ENCODE data around the gene DPYD. TPM values are rescaled to one million over a fixed set of nuclear protein-coding genes. Genes with fewer than 3 reads are reported as not detected.

Gene DPYD
- total and polyA plus RNA-seq, 7 donors: 6.0 to 56.1 (median 40.2) TPM

- WGBS, 2 donors: 93 to 95% methylated on average over 2 of the region's 2 CpGs
- Histone ChIP-seq H3K27ac (no peak overlapping the region), H3K4me1 (no peaks in the 10 kb centered on the region), H3K4me3 (no peak overlapping the region), H3K36me3 (no peaks in the 10 kb centered on the region), H3K9me3 (no peaks in the 10 kb centered on the region), H3K27me3 (no peaks in the 10 kb centered on the region)
- DNase-seq: no peak
- TF ChIP-seq POLR2A (IDR thresholded peaks at IDR 0.05): no peak
- TF ChIP-seq POLR2AphosphoS5 (IDR thresholded peaks at IDR 0.05): no peak
- TF ChIP-seq EP300 (IDR thresholded peaks at IDR 0.05): no peak
- intact Hi-C loops (cut with DNase I): no loop called here
Observed at GRCh38 chr1:97212671-97213070, 708.2 kb downstream of the DPYD start.

- Histone ChIP-seq H3K27me3 (no peaks in the 10 kb centered on the region), H3K36me3 (no peaks in the 10 kb centered on the region), H3K27ac (no peak overlapping the region), H3K9me3 (no peaks in the 10 kb centered on the region), H3K4me3 (no peak overlapping the region), H3K4me1 (peaks cover 0 to 6% (median 0%) of the 10 kb centered on the region in 4 donors)
- 69 to 79% methylated on average over 1 of the region's 1 CpG for WGBS, 2 donors
- TF ChIP-seq POLR2AphosphoS5 (IDR thresholded peaks at IDR 0.05): no peak
- no peak for TF ChIP-seq CTCF (IDR thresholded peaks at IDR 0.05)
- no peak for TF ChIP-seq EP300 (IDR thresholded peaks at IDR 0.05)
- no peak for TF ChIP-seq POLR2A (IDR thresholded peaks at IDR 0.05)
- DNase-seq: no peak
- intact Hi-C loops (cut with DNase I): no loop called here
Observed at GRCh38 chr1:97210307-97210706, 710.5 kb downstream of the DPYD start.

GRCh38 chr1:97209381-97209957 is 711.4 kb downstream of the DPYD start:
- no peaks in the 10 kb centered on the region for H3K36me3 ChIP-seq
- H3K4me3 ChIP-seq: no peak overlapping the region
- no peak for DNase-seq
- H3K9me3 ChIP-seq: no peaks in the 10 kb centered on the region
- no peaks in the 10 kb centered on the region for H3K27me3 ChIP-seq
- no peak overlapping the region for H3K27ac ChIP-seq
- WGBS, 2 donors: 88 to 91% methylated on average over 3 of the region's 3 CpGs
- peaks cover 0 to 14% (median 2%) of the 10 kb centered on the region in 4 donors for H3K4me1 ChIP-seq
- no peak for TF ChIP-seq POLR2AphosphoS5 (IDR thresholded peaks at IDR 0.05)
- TF ChIP-seq EP300 (IDR thresholded peaks at IDR 0.05): no peak
- TF ChIP-seq POLR2A (IDR thresholded peaks at IDR 0.05): no peak
- no peak for TF ChIP-seq CTCF (IDR thresholded peaks at IDR 0.05)
- intact Hi-C loops (cut with DNase I): no loop called here

GRCh38 chr1:97207868-97208267 is 713.0 kb downstream of the DPYD start:
- intact Hi-C loops (cut with DNase I): no loop called here
- TF ChIP-seq POLR2A (IDR thresholded peaks at IDR 0.05) (no peak), POLR2AphosphoS5 (IDR thresholded peaks at IDR 0.05) (no peak), CTCF (IDR thresholded peaks at IDR 0.05) (no peak), EP300 (IDR thresholded peaks at IDR 0.05) (no peak)
- Histone ChIP-seq H3K27ac (no peak overlapping the region), H3K9me3 (no peaks in the 10 kb centered on the region), H3K36me3 (no peaks in the 10 kb centered on the region), H3K4me3 (no peak overlapping the region), H3K27me3 (no peaks in the 10 kb centered on the region), H3K4me1 (peaks cover 0 to 20% (median 4%) of the 10 kb centered on the region in 4 donors)
- DNase-seq: no peak

- H3K27me3 ChIP-seq: no peaks in the 10 kb centered on the region
- WGBS, 2 donors: 67 to 91% methylated on average over 1 of the region's 1 CpG
- no peaks in the 10 kb centered on the region for H3K9me3 ChIP-seq
- H3K4me3 ChIP-seq: no peak overlapping the region
- peaks cover 0 to 20% (median 4%) of the 10 kb centered on the region in 4 donors for H3K4me1 ChIP-seq
- peak overlapping the region in 1 of 4 donors; percentile 6 for H3K27ac ChIP-seq
- TF ChIP-seq CTCF (IDR thresholded peaks at IDR 0.05): no peak
- TF ChIP-seq POLR2AphosphoS5 (IDR thresholded peaks at IDR 0.05): peak in 2 of 4 donors; percentile 12 to 55
- H3K36me3 ChIP-seq: no peaks in the 10 kb centered on the region
- no peak for DNase-seq
- intact Hi-C loops (cut with DNase I): no loop called here
Observed at GRCh38 chr1:97204468-97204867, 716.4 kb downstream of the DPYD start.

Measured in sigmoid colon (tissue), 7 donors.